Fibroblast of the aortic adventitia (primary cell): ENCODE measurements around the gene SORL1. TPM values are rescaled to one million over a fixed set of nuclear protein-coding genes. Genes with fewer than 3 reads are reported as not detected.

Source experiments
- DNase-seq: peaks from one replicate; pipeline ENCODE4 v3.0.0-alpha.2; 2010; ENCODE audit warnings: low read depth
- H3K4me3 ChIP-seq: 2 replicates; pipeline ENCODE4 v1.5.1; 2011; ENCODE audit warnings: low read depth, mild to moderate bottlenecking, control low read depth, low read length, moderate library complexity
- CTCF ChIP-seq: IDR thresholded peaks from 2 replicates; pipeline ENCODE4 v1.5.1; 2011; ENCODE audit warnings: mild to moderate bottlenecking, low read length, control low read depth, inconsistent platforms; ENCODE audit not compliant: insufficient read depth
- total RNA-seq: library from RNA; depleted of rRNA; stranded (reverse); fragments of >200 nt; gene quantifications from 2 replicates; pipeline ENCODE4 v1.2.3, GENCODE V29; 2012; ENCODE audit warnings: low replicate concordance

The SORL1 gene
- total RNA-seq, 1 donor: 1.2 TPM

- H3K4me3 ChIP-seq: no peak overlapping the region
- TF ChIP-seq CTCF: no peak
- DNase-seq: no peak
These were observed 37.8 kb upstream of the SORL1 start for GRCh38 chr11:121414141-121414913.

GRCh38 chr11:121415856-121416255, 36.3 kb upstream of the SORL1 start:
- DNase-seq: peak; percentile 11
- no peak for TF ChIP-seq CTCF
- no peak overlapping the region for H3K4me3 ChIP-seq

GRCh38 chr11:121417055-121417551, 35.0 kb upstream of the SORL1 start:
- H3K4me3 ChIP-seq: no peak overlapping the region
- no peak for TF ChIP-seq CTCF
- DNase-seq: peak; percentile 94

GRCh38 chr11:121417607-121418006, 34.5 kb upstream of the SORL1 start:
- DNase-seq: no peak
- no peak for TF ChIP-seq CTCF

GRCh38 chr11:121418625-121419114, 33.4 kb upstream of the SORL1 start:
- TF ChIP-seq CTCF: no peak
- H3K4me3 ChIP-seq: no peak overlapping the region
- no peak for DNase-seq

More at GRCh38 chr11:121417607-121418006, 34.5 kb upstream of the SORL1 start:
- H3K4me3 ChIP-seq: no peak overlapping the region

- no peak for DNase-seq
These were observed 32.3 kb upstream of the SORL1 start for GRCh38 chr11:121419836-121420235.

More at GRCh38 chr11:121419836-121420235, 32.3 kb upstream of the SORL1 start:
- no peak for TF ChIP-seq CTCF
- H3K4me3 ChIP-seq: no peak overlapping the region
